Measurements from ENCODE around the gene SBF2. TPM values are rescaled to one million over a fixed set of nuclear protein-coding genes. Genes with fewer than 3 reads are reported as not detected.

SBF2 gene
- total and polyA plus RNA-seq, 9 of the 15 experiments (the other 6 are each of a cell fraction or from before 2014, with no cell fraction given), result 0.80 to 9.5 (median 5.0) TPM

DNA sequence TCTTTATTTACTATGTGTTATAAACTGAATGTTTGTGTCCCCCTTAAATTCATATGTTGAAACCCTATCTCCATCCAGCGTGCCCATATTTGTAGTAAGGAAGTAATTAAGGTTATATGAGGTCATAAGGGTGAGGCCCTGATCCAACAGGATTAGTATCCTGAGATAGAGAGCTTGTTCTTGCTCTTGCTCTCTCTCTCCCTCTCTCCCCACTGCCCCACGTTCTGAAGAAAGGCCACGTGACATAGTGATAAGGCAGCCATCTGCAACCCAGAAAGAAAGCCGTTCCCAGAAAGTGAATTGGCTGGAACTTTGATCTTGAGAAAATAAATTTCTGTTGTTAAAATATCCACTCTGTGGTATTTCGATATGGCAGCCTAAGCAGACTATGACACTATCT is 417.7 kb downstream of the SBF2 start (continued):
- TF ChIP-seq, protein P1, sequence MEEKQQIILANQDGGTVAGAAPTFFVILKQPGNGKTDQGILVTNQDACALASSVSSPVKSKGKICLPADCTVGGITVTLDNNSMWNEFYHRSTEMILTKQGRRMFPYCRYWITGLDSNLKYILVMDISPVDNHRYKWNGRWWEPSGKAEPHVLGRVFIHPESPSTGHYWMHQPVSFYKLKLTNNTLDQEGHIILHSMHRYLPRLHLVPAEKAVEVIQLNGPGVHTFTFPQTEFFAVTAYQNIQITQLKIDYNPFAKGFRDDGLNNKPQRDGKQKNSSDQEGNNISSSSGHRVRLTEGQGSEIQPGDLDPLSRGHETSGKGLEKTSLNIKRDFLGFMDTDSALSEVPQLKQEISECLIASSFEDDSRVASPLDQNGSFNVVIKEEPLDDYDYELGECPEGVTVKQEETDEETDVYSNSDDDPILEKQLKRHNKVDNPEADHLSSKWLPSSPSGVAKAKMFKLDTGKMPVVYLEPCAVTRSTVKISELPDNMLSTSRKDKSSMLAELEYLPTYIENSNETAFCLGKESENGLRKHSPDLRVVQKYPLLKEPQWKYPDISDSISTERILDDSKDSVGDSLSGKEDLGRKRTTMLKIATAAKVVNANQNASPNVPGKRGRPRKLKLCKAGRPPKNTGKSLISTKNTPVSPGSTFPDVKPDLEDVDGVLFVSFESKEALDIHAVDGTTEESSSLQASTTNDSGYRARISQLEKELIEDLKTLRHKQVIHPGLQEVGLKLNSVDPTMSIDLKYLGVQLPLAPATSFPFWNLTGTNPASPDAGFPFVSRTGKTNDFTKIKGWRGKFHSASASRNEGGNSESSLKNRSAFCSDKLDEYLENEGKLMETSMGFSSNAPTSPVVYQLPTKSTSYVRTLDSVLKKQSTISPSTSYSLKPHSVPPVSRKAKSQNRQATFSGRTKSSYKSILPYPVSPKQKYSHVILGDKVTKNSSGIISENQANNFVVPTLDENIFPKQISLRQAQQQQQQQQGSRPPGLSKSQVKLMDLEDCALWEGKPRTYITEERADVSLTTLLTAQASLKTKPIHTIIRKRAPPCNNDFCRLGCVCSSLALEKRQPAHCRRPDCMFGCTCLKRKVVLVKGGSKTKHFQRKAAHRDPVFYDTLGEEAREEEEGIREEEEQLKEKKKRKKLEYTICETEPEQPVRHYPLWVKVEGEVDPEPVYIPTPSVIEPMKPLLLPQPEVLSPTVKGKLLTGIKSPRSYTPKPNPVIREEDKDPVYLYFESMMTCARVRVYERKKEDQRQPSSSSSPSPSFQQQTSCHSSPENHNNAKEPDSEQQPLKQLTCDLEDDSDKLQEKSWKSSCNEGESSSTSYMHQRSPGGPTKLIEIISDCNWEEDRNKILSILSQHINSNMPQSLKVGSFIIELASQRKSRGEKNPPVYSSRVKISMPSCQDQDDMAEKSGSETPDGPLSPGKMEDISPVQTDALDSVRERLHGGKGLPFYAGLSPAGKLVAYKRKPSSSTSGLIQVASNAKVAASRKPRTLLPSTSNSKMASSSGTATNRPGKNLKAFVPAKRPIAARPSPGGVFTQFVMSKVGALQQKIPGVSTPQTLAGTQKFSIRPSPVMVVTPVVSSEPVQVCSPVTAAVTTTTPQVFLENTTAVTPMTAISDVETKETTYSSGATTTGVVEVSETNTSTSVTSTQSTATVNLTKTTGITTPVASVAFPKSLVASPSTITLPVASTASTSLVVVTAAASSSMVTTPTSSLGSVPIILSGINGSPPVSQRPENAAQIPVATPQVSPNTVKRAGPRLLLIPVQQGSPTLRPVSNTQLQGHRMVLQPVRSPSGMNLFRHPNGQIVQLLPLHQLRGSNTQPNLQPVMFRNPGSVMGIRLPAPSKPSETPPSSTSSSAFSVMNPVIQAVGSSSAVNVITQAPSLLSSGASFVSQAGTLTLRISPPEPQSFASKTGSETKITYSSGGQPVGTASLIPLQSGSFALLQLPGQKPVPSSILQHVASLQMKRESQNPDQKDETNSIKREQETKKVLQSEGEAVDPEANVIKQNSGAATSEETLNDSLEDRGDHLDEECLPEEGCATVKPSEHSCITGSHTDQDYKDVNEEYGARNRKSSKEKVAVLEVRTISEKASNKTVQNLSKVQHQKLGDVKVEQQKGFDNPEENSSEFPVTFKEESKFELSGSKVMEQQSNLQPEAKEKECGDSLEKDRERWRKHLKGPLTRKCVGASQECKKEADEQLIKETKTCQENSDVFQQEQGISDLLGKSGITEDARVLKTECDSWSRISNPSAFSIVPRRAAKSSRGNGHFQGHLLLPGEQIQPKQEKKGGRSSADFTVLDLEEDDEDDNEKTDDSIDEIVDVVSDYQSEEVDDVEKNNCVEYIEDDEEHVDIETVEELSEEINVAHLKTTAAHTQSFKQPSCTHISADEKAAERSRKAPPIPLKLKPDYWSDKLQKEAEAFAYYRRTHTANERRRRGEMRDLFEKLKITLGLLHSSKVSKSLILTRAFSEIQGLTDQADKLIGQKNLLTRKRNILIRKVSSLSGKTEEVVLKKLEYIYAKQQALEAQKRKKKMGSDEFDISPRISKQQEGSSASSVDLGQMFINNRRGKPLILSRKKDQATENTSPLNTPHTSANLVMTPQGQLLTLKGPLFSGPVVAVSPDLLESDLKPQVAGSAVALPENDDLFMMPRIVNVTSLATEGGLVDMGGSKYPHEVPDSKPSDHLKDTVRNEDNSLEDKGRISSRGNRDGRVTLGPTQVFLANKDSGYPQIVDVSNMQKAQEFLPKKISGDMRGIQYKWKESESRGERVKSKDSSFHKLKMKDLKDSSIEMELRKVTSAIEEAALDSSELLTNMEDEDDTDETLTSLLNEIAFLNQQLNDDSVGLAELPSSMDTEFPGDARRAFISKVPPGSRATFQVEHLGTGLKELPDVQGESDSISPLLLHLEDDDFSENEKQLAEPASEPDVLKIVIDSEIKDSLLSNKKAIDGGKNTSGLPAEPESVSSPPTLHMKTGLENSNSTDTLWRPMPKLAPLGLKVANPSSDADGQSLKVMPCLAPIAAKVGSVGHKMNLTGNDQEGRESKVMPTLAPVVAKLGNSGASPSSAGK (IDR thresholded peaks at IDR 0.05), result peak; percentile 66
- TF ChIP-seq NFE2 (IDR thresholded peaks at IDR 0.05; ENCODE audit: low read depth) (no peak), ATF7 (IDR thresholded peaks at IDR 0.05) (peak; percentile 46; the same call in 1 of the 2 replicates), MYC (IDR thresholded peaks at IDR 0.05; ENCODE audit: low read depth, low read length) (peak; percentile 62; the same call in 1 of the 2 replicates), MYC (CRISPR knock-in tag; IDR thresholded peaks at IDR 0.05; ENCODE audit: borderline replicate concordance, low read depth) (no peak), HDAC1 (IDR thresholded peaks at IDR 0.05) (no peak), CXXC5 (CRISPR knock-in tag; IDR thresholded peaks at IDR 0.05) (peak; percentile 73), TOE1 (IDR thresholded peaks at IDR 0.05; ENCODE audit: borderline replicate concordance) (peak; percentile 68; the same call in 1 of the 2 replicates), TOE1 (CRISPR knock-in tag; IDR thresholded peaks at IDR 0.05; ENCODE audit: borderline replicate concordance, low read depth) (no peak)
- TF ChIP-seq, protein P2, sequence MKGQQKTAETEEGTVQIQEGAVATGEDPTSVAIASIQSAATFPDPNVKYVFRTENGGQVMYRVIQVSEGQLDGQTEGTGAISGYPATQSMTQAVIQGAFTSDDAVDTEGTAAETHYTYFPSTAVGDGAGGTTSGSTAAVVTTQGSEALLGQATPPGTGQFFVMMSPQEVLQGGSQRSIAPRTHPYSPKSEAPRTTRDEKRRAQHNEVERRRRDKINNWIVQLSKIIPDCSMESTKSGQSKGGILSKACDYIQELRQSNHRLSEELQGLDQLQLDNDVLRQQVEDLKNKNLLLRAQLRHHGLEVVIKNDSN (CRISPR knock-in tag; IDR thresholded peaks at IDR 0.05), result peak; percentile 86
- TF ChIP-seq, protein P3, sequence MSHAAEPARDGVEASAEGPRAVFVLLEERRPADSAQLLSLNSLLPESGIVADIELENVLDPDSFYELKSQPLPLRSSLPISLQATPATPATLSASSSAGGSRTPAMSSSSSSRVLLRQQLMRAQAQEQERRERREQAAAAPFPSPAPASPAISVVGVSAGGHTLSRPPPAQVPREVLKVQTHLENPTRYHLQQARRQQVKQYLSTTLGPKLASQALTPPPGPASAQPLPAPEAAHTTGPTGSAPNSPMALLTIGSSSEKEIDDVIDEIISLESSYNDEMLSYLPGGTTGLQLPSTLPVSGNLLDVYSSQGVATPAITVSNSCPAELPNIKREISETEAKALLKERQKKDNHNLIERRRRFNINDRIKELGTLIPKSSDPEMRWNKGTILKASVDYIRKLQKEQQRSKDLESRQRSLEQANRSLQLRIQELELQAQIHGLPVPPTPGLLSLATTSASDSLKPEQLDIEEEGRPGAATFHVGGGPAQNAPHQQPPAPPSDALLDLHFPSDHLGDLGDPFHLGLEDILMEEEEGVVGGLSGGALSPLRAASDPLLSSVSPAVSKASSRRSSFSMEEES (CRISPR knock-in tag; IDR thresholded peaks at IDR 0.05), result peak; percentile 68
- TF ChIP-seq, protein P4, sequence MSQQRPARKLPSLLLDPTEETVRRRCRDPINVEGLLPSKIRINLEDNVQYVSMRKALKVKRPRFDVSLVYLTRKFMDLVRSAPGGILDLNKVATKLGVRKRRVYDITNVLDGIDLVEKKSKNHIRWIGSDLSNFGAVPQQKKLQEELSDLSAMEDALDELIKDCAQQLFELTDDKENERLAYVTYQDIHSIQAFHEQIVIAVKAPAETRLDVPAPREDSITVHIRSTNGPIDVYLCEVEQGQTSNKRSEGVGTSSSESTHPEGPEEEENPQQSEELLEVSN (IDR thresholded peaks at IDR 0.05; ENCODE audit: borderline replicate concordance in 1 of 2, extremely low read depth in 1 of 2, insufficient read depth in 1 of 2, insufficient read length in 1 of 2, low read depth in 1 of 2, low read length in 1 of 2, poor library complexity in 1 of 2, severe bottlenecking in 1 of 2), result peak in 1 of 2 experiments; percentile 42
